ENCODE data around the gene IGLL5.

The IGLL5 gene

GRCh38 chr22:22934543-22935055 is 47.0 kb downstream of the IGLL5 start:
- H3K4me3 ChIP-seq (ENCODE audit: low read length) = no peak overlapping the region
- peaks cover 13% of the 10 kb centered on the region for H3K27me3 ChIP-seq (replicated peaks; ENCODE audit: control insufficient read depth, insufficient read depth, low read length)
- H3K9ac ChIP-seq (ENCODE audit: low read length) = no peak overlapping the region
- no peaks in the 10 kb centered on the region for H3K4me1 ChIP-seq (ENCODE audit: control insufficient read depth, insufficient read depth, low read length)
- no peaks in the 10 kb centered on the region for H3K9me3 ChIP-seq (ENCODE audit: control insufficient read depth, low read length)
- no peaks in the 10 kb centered on the region for H3K36me3 ChIP-seq (ENCODE audit: control insufficient read depth, insufficient read depth, low read length, severe bottlenecking)
- DNase-seq (ENCODE audit: low read depth) = no peak

GRCh38 chr22:22935056-22935545 is 47.5 kb downstream of the IGLL5 start:
- Histone ChIP-seq H3K36me3 (ENCODE audit: control insufficient read depth, insufficient read depth, low read length, severe bottlenecking) (no peaks in the 10 kb centered on the region), H3K27me3 (replicated peaks; ENCODE audit: control insufficient read depth, insufficient read depth, low read length) (peaks cover 13% of the 10 kb centered on the region), H3K9me3 (ENCODE audit: control insufficient read depth, low read length) (no peaks in the 10 kb centered on the region), H3K9ac (ENCODE audit: low read length) (no peak overlapping the region), H3K4me1 (ENCODE audit: control insufficient read depth, insufficient read depth, low read length) (no peaks in the 10 kb centered on the region), H3K4me3 (ENCODE audit: low read length) (no peak overlapping the region)
- DNase-seq (ENCODE audit: low read depth) = no peak

DNA sequence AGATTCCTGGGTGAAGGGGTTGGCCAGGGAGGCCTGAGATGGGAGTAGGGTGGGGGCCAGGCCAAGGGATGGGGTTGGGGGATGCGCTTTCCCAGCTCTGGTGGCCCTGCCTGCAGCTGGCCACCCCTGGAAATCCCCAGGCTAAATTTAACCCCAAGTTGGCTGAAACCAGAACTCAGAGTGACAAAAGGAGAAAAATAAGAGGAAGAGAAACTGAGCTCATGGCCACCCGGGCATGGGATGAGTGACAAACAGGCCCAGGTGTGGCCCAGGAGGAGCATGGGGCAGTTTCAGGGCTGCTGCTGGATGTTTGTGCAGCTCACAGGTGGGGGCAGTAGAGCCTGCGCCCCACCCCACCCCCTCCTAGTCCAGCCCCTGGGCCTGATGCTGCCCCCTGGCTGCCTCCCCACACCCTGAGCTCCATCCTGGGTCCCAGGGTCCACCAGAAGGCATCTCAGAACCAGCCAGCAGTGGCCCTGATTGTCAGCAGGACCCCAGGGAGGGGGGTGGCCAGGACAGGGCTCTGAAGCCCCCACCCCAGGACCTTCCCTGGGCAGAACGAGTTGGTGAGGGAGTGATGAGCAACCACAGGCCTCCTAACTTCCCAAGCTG is 48.0 kb downstream of the IGLL5 start:
- H3K9ac ChIP-seq (ENCODE audit: low read length) = no peak overlapping the region
- H3K9me3 ChIP-seq (ENCODE audit: control insufficient read depth, low read length) = no peaks in the 10 kb centered on the region
- no peaks in the 10 kb centered on the region for H3K36me3 ChIP-seq (ENCODE audit: control insufficient read depth, insufficient read depth, low read length, severe bottlenecking)
- H3K4me1 ChIP-seq (ENCODE audit: control insufficient read depth, insufficient read depth, low read length) = no peaks in the 10 kb centered on the region
- DNase-seq (ENCODE audit: low read depth) = no peak
- peaks cover 14% of the 10 kb centered on the region for H3K27me3 ChIP-seq (replicated peaks; ENCODE audit: control insufficient read depth, insufficient read depth, low read length)
- H3K4me3 ChIP-seq (ENCODE audit: low read length) = no peak overlapping the region

DNA sequence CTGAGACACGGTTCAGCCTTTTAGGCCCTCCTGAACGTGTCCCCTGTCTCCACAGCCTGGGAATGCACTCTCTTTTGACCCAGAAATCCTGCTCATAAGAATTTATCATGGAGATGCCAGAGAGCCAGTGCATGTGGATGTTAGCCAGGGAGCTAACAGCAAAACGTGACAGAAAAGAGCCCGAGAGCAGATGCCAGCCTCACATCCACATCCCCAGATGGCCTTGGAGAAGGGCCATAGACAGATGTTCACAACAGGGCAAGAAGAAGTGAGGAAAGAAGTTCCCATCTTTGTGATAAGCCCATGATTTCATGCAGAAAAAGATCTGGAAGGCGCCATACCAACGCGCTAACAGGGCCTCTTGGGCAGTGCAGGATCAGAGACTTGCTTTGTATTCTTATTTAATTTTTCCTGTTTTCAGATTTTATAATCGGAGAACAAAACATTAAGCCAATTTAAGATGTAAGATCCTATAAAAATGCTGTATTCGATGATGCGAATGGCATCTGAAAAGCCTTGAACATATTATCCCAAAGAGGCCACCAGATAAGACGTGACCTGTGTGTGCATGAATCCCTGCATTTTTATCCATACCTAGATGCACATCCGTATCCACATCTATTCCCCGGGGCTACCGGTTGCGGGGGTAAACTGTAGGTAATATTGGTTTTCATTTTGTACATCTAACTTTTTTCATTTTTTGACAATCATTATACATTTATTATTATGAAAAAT is 48.7 kb downstream of the IGLL5 start:
- Histone ChIP-seq H3K4me3 (ENCODE audit: low read length) (no peak overlapping the region), H3K4me1 (ENCODE audit: control insufficient read depth, insufficient read depth, low read length) (no peaks in the 10 kb centered on the region), H3K9ac (ENCODE audit: low read length) (no peak overlapping the region), H3K9me3 (ENCODE audit: control insufficient read depth, low read length) (no peaks in the 10 kb centered on the region), H3K36me3 (ENCODE audit: control insufficient read depth, insufficient read depth, low read length, severe bottlenecking) (no peaks in the 10 kb centered on the region), H3K27me3 (replicated peaks; ENCODE audit: control insufficient read depth, insufficient read depth, low read length) (peaks cover 20% of the 10 kb centered on the region)
- no peak for DNase-seq (ENCODE audit: low read depth)

GRCh38 chr22:22936915-22937656 is 49.5 kb downstream of the IGLL5 start:
- Histone ChIP-seq H3K36me3 (ENCODE audit: control insufficient read depth, insufficient read depth, low read length, severe bottlenecking) (no peaks in the 10 kb centered on the region), H3K4me1 (ENCODE audit: control insufficient read depth, insufficient read depth, low read length) (no peaks in the 10 kb centered on the region), H3K9me3 (ENCODE audit: control insufficient read depth, low read length) (no peaks in the 10 kb centered on the region), H3K27me3 (replicated peaks; ENCODE audit: control insufficient read depth, insufficient read depth, low read length) (peaks cover 26% of the 10 kb centered on the region), H3K9ac (ENCODE audit: low read length) (no peak overlapping the region), H3K4me3 (ENCODE audit: low read length) (no peak overlapping the region)
- DNase-seq (ENCODE audit: low read depth) = no peak

GRCh38 chr22:22937894-22938480 is 50.4 kb downstream of the IGLL5 start:
- H3K27me3 ChIP-seq (replicated peaks; ENCODE audit: control insufficient read depth, insufficient read depth, low read length) = peaks cover 27% of the 10 kb centered on the region

DNA sequence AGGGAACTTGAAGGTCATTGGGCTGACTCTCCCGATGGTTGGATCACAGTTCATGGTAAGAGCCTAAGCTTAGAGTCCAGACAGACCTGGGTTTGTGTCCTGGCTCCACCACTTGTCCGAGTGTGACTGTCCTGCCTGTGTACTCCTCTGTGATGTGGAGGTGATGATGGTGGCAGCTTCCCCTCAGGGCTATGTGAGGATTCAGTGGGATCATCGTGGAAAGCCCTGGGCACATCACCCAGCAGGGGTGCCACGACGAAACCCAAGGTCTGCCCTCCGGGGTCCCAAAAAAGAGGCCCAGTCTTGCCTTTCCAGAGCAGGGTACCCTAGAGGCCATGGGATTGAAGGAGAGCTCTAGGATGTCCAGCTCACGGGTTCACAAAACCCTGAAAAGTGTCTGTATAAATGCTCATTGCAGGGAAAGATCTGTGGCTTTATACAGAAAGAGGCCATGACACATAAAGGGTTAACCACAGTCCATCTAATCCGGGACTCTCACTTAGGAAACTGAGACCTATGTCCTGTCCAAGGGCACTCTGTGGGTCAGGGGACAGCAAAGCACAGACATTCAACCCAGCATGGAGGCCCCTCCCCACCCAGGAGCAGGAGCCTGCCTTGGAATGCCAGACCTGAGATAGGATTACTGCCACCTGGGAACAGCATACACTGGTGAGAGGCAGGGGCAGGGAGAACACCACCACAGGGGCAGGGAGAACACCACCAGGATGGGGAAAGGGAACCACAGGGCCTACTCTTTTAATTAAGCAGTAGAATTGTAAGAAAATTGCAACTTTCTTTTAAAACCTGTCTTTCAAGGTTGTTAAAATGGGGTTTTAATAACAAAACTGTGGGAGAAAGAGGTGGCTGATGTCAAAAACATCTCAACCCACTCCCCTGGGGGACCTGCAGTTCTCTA is 51.3 kb downstream of the IGLL5 start:
- H3K27me3 ChIP-seq (replicated peaks; ENCODE audit: control insufficient read depth, insufficient read depth, low read length) = peaks cover 36% of the 10 kb centered on the region
- H3K4me1 ChIP-seq (ENCODE audit: control insufficient read depth, insufficient read depth, low read length) = no peaks in the 10 kb centered on the region
- DNase-seq (ENCODE audit: low read depth) = no peak
- no peaks in the 10 kb centered on the region for H3K36me3 ChIP-seq (ENCODE audit: control insufficient read depth, insufficient read depth, low read length, severe bottlenecking)
- H3K4me3 ChIP-seq (ENCODE audit: low read length) = no peak overlapping the region
- no peaks in the 10 kb centered on the region for H3K9me3 ChIP-seq (ENCODE audit: control insufficient read depth, low read length)
- no peak overlapping the region for H3K9ac ChIP-seq (ENCODE audit: low read length)

More at GRCh38 chr22:22937894-22938480, 50.4 kb downstream of the IGLL5 start:
- Histone ChIP-seq H3K9me3 (ENCODE audit: control insufficient read depth, low read length) (no peaks in the 10 kb centered on the region), H3K9ac (ENCODE audit: low read length) (no peak overlapping the region), H3K4me3 (ENCODE audit: low read length) (no peak overlapping the region), H3K4me1 (ENCODE audit: control insufficient read depth, insufficient read depth, low read length) (no peaks in the 10 kb centered on the region), H3K36me3 (ENCODE audit: control insufficient read depth, insufficient read depth, low read length, severe bottlenecking) (no peaks in the 10 kb centered on the region)
- no peak for DNase-seq (ENCODE audit: low read depth)

DNA sequence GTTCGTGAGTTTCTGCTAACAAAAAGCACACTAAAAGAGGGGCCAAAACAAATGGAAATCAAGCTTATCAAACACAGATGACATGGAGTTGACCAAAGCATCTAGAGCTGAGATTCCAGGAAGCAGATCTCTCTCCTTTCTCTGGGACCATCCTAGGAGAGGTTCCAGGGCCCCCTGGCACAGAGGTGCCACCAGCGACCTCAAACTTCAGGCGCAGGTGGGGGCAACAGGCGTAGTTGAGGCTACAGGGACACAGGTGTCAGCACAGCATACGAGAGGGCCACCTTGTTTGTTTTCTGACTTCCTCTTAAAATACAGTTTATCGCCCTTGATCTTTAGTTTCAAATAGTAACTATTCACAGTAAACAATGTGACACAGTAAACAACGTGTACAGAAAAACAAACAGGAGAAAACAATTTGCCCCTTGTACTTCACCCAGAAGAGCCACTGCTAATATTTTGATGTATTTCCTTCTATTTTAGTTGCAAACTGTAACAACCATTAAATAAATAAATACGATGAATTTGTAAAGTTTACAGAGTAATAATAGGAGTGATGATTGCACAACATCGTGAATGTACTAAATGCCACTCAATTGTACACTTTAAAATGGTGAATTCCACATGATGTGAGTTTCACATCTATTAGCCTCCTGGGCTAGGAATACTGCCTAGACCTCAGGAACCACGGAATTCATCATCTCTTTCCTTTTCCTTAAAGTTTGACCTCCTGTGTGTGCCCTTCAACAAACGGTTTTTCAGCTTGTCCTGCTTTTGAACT is 52.2 kb downstream of the IGLL5 start:
- Histone ChIP-seq H3K9ac (ENCODE audit: low read length) (no peak overlapping the region), H3K4me1 (ENCODE audit: control insufficient read depth, insufficient read depth, low read length) (no peaks in the 10 kb centered on the region), H3K9me3 (ENCODE audit: control insufficient read depth, low read length) (no peaks in the 10 kb centered on the region), H3K36me3 (ENCODE audit: control insufficient read depth, insufficient read depth, low read length, severe bottlenecking) (no peaks in the 10 kb centered on the region), H3K27me3 (replicated peaks; ENCODE audit: control insufficient read depth, insufficient read depth, low read length) (peaks cover 43% of the 10 kb centered on the region), H3K4me3 (ENCODE audit: low read length) (no peak overlapping the region)
- DNase-seq (ENCODE audit: low read depth) = no peak

- no peaks in the 10 kb centered on the region for H3K4me1 ChIP-seq (ENCODE audit: control insufficient read depth, insufficient read depth, low read length)
- DNase-seq (ENCODE audit: low read depth) = no peak
- H3K9ac ChIP-seq (ENCODE audit: low read length) = no peak overlapping the region
- H3K9me3 ChIP-seq (ENCODE audit: control insufficient read depth, low read length) = no peaks in the 10 kb centered on the region
- H3K27me3 ChIP-seq (replicated peaks; ENCODE audit: control insufficient read depth, insufficient read depth, low read length) = peaks cover 46% of the 10 kb centered on the region
- H3K36me3 ChIP-seq (ENCODE audit: control insufficient read depth, insufficient read depth, low read length, severe bottlenecking) = no peaks in the 10 kb centered on the region
- no peak overlapping the region for H3K4me3 ChIP-seq (ENCODE audit: low read length)
These were observed 53.5 kb downstream of the IGLL5 start for GRCh38 chr22:22940961-22941605.
